Inflammatory macrophage treated with lipopolysaccharide for 1 hour (primary cell): ENCODE data around the gene RPS25.
"Not testable (repeated sequence)": the region's sequence is repeated elsewhere in the genome, so short reads cannot be mapped to it uniquely, and the experiment has no call there.

Experiments used
- DNase-seq, 2 donors: peaks; one replicate each; pipeline ENCODE4 v3.0.0-alpha.2; 2020 to 2022

RPS25 gene

DNA sequence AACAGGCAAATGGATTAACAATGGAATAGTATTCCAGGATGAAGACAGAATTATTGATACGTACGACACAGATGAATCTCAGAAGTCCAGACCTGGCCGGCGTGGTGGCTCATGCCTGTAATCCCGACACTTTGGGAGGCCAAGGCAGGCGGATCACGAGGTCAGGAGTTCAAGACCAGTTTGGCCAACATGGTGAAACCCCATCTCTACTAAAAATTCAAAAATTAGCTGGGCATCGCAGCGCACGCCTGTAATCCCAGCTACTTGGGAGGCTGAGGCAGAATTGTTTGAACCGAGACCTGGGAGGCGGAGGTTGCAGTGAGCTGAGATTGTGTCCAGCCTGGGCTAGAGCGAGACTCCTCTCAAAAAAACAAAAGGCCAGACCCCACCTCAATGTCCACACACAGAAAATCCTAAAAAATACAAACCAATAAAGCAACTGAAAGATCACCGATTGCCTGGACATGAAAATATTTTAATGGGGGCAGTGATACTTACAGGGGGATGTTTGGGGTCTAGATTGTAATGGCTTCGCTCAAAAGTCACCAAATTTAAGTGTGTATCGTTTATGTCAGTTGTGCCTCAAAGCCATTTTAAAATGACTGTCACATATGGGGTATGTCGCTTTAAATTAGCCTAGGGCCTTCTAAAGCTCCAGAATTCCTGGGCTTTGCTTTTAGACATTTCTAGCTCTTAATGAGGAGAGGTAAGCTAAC is 3.8 kb downstream of the RPS25 start:
- DNase-seq = no peak

DNA sequence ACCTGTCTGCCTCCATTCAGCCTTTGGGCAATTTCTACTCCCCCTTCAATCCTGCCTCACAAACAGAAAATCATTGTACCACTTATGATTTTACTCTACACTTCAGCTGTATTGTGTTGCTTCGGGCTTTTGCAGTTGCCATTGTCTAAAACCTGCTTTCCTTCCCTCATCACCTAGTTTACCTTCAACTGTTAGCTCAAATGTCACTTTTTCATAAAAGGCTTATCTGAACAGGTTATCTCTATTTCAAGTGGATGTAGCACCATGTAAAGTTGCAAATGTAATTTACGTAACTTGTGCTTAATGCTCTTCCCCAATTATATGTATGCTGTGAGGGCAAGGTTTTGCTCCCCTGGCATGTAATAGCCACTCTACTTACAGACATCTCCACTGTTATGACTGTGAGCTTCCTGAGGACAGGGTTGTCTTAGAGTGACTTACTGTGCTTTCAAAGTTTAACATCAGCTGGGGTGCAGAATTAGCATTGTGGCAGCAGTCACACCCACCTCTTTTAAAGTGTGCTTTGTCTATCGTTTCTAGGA is 5.4 kb downstream of the RPS25 start:
- no peak for DNase-seq

DNA sequence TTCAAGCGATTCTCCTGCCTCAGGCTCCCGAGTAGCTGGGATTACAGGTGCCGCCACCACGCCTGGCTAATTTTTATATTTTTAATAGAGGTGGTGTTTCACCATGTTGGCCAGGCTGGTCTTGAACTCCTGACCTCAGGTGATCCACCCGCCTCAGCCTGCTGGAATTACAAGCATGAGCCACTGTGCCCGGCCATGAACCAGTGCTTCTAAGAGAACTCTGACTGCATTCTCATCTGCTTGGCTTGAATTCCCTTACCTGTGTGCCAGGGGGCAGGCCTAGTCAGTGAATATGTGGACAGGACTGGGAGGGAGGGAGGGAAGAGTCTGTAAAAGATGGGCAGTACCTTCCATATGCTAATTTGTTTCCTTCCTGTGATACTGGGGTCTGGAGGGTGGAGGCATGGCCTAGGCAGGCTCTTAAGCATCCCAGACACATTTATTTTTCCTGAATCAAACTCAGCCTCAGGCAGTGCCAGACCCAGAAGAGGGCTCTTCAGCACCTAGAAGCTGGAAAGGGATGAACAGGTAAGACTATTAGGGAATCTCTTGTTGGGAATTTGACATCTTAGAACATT is 6.6 kb downstream of the RPS25 start:
- DNase-seq = no peak

DNA sequence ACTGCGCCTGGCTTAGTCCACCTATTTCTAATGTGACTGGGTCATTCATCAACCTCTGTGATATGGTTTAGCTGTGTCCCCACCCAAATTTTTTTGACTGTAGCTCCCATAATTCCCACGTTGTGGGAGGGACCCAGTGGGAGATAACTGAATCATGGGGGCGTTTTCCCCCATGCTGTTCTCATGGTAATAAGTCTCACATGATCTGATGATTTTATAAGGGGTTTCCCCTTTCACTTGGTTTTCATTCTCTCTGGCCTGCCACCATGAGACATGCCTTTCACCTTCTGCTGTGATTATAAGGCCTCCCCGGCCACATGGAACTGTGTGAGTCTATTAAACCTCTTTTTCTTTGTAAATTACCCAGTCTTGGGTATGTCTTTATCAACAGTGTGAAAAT is 11.5 kb downstream of the RPS25 start:
- peak in 1 of 2 donors; percentile 39 for DNase-seq

DNA sequence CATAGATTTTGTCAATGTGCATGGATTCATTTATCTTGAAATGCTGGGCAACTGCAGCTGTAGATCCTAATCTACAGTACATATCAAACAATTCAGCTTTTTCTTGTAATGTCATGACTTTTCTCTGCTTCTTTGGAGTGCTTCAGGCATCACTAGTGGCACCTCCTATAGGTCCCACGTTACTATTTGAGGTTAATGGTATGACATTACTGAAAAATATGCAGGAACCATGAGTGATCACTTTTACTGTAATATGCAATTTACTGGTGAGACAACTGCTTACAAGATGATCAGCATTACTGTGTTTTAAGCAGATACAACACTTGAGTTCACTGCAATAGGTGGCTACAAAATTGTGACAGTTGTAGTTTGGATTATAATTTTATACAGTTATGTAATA is 17.2 kb downstream of the RPS25 start:
- DNase-seq = no peak

DNA sequence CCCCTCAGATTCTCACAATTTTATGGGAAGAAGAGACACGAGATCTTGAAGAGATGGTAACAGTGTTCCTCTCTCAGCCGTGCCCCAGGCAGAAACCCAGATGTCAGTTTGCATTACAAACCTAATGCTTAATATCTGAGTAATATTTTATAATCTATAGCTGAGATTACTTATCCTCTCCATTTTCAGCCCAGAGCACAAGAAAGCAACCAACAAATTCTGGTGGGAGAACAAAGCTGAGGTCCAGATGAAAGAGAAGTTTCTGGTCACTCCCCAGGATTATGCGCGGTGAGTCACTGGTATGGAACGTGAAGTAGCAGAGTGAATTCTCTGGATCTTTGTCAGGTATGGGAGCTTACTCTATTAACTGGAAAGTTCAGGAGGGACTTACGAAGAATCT is 19.3 kb downstream of the RPS25 start:
- DNase-seq = no peak

DNA sequence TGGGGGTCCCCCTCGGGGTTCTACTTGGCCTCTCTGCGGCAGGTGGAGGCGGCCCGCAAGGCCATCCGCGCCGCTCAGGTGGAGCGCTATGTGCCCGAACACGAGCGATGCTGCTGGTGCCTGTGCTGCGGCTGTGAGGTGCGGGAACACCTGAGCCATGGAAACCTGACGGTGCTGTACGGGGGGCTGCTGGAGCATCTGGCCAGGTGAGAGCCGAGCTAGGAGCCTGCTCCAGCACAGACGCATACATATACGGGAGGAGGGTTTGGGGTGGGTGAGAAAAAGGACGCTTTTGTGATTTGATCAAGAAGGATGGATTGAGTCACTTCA is 19.8 kb downstream of the RPS25 start:
- DNase-seq = no peak

DNA sequence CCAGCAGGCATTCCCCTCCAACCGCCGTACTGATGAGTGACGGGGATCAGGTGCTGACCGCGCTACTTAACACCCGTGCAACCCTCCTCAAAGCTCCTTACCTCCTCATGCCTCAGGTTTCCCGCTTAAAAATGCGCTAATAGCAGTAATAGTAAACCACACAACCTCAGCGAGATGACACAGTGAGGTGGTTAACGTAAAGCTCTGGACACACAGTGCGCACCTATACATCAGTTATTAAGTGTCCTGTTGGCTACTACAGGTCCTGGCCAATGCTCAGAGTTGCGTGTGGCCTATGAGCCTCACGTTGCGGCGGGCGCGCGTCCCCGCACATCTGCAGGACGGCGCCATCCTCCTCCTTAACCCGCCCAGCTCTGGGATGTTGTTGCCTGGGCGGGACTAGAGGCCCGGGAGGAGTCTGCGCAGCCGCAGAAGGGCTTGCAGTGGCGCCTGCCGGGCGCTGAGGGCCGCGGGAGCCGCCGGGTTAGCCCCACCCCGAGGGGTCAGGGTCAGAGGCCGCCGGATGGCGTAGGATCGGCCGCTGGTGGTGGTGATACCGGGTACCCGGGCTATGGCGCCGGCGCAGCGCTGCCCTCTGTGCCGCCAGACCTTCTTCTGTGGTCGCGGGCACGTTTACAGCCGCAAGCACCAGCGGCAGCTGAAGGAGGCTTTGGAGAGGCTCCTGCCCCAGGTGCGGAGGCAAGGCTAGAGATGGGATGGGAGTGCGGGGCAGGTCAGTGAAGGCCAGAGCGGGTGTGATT is 20.3 kb downstream of the RPS25 start, which contains the start of gene CENATAC:
Gene CENATAC (plus strand): TSS at position 512 of the 761 bp plus-strand sequence. CDS start 60 bp downstream, at position 572.
- peak; percentile 94 to 98 for DNase-seq

DNA sequence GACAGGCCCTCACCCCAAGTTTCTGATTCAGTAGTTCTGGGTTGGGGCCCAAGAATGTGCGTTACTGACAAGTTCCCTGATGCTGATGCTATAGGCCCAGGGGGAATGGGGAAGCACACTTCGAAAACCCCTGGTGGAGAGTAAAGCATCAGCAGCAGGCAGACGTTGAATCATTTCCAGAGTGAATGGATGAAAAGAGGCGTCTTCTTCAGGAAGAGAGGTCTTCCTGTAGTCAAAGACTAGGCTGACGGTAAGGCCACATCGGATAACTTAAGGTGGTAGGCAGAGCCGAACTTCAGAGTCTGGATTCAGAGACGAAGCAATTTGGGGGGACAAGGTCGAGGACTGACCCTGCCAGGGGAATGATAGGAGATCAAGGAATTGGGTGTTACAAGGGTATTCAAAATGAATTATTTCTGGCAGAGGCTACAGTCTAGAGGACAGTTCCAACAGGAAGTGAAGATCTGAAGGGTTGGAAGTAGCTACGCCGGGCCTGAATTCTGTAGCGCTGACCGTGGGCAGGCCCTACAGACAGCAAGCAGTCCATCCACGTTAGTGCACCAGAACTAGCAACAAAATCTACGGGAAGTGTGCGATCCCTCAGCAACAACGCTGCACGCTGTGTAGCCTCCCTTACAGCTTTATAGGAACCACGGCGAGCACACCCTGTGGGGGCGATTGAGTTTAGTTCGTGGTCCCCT is 21.1 kb downstream of the RPS25 start:
- DNase-seq = peak; percentile 46 to 48

DNA sequence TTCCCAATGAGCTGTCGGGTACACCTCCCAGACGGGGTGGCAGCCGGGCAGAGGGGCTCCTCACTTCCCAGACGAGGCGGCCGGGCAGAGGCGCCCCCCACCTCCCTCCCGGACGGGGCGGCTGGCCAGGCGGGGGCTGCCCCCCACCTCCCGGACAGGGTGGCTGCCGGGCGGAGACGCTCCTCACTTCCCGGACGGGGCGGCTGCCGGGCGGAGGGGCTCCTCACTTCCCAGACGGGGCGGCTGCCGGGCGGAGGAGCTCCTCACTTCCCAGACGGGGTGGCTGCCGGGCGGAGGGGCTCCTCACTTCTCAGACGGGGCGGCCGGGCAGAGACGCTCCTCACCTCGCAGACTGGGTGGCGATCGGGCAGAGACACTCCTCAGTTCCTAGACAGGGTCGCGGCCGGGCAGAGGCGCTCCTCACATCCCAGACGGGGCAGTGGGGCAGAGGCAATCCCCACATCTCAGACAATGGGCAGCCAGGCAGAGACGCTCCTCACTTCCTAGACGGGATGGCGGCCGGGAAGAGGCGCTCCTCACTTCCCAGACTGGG is 26.6 kb downstream of the RPS25 start:
- not testable (repeated sequence) for DNase-seq

DNA sequence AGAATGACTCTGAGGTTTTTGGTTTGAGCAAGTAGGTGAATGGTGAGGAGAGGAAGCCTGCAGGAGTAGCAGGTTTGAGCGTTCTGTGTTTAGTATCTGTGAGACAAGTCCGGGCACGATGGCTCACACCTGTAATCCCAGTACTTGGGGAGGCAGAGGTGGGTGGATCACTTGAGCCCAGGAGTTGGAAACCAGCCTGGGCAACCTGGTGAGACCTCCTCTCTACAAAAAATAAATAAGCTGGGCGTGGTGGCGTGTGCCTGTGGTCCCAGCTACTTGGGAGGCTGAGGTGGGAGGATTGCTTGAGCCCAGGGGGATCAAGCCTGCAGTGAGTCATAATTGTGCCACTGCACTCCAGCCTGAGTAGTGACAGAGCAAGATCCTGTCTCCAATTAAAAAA is 29.9 kb downstream of the RPS25 start:
- DNase-seq = no peak

DNA sequence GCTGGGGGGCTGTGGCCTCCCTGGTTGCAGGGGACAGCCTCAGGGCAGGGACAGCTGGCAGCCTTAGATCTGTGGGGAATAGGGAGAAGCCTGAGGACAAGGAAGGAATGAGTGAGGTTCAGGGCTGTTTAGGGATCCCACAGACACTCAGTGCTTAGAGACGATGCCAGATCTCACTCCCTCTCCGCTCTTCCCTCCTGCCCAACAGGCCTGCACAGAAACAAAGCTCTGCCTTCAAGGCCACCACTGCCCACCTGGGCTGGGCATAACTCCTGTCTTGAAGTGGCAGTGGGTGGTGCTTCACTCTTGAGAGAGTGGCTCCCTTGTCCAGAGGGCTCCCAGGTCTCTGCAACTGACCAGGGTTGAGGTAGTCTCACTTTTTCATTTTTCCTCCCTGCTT is 33.3 kb downstream of the RPS25 start:
- DNase-seq = no peak

DNA sequence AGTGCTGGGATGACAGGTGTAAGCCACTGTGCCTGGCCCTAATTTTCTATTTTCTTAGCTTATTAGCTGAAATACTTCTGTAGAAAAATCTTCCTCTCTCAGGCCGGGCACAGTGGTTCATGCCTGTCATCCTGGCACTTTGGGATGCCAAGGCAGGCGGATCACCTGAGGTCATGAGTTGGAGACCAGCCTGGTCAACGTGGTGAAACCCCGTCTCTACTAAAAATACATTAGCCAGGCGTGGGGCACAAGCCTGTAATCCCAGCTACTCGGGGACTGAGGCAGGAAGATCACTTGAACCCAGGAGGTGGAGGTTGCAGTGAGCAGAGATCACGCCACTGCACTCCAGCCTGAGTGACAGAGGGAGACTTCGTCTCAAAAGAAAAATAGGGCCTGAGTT is 33.8 kb downstream of the RPS25 start:
- not testable (repeated sequence) for DNase-seq

DNA sequence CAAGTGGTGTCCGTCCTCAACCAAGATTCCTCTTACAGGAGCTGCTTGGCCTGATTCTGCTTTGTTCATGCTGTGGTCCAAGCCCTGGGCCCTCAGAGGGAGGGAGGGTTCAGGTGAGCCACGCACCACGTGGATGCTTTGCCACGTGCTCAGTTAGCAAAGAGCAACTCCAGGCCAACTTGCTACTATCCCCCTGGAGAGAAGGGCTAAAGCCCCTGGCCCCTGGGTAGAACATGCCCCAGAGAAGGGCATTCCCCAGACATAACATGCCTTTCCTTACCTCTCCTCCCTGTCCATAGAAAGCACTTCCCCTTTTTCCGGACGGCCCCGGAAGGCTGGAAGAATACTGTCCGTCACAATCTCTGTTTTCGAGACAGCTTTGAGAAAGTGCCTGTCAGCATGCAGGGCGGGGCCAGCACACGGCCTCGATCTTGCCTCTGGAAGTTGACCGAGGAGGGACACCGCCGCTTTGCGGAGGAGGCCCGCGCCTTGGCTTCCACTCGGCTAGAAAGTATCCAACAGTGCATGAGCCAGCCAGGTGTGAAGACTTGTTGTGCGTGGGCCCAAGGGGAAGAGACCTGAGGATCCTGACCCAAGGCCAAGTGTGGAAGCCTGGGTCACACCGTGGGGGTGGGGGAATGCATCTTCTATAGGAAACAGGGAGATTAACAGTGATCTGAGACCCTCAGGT is 37.8 kb downstream of the RPS25 start:
- DNase-seq = peak; percentile 35 to 47

DNA sequence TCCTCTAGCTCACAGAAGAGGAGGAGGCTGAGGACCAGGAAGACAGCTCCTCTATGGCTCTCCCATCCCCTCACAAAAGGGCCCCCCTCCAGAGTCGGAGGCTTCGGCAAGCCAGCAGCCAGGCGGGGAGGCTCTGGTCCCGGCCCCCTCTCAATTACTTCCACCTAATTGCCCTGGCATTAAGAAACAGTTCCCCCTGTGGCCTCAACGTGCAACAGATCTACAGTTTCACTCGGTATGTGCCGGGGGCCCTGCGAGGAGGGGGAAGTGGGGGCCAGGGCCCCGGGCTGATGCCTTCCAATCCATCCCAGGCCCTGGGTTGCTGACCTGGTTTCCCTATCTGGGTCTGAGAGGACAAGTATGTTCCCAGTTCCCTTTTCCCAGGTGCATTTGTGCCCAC is 38.7 kb downstream of the RPS25 start:
- DNase-seq = no peak

DNA sequence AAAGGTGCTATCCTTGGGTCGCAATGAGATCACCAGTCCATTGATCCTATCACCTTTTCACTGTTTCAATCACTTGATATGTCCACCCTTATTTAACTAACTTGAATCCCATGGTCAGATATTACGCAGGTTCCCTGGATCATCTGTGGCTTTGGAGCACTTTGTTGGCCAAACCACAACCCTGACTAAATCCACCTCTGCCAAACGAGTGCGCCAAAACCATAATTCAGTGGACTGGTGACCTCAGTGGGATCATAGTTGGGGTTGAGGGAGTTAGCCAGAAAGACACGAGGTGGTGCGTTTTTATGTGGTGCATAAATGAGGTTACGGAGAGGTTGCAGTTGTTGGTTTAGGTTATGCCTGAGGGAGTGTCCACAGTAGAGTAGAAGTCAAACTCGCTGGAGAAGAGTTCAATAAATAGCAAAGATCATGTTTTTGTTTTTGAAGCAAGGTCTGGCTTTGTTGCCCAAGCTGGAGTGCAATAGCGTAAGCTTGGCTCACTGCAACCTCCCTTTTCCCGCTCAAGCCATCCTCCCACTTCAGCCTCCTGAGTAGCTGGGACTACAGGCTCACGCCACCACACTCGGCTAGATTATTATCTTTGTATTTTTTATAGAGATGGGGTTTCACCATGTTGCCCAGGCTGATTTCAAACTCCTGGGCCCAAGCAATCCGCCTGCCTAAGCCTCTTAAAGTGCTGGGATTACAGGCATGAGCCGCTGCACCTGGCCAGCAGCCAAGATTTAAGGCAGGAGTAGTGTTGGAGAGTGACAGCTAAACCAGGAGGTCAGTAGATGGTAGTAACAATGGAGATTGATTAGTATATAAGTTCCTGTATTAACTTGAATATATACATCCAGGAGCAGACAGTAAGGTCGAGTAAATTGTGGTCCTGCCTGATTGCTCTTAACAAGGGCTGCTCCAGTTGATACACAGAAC is 42.1 kb downstream of the RPS25 start:
- no peak for DNase-seq

DNA sequence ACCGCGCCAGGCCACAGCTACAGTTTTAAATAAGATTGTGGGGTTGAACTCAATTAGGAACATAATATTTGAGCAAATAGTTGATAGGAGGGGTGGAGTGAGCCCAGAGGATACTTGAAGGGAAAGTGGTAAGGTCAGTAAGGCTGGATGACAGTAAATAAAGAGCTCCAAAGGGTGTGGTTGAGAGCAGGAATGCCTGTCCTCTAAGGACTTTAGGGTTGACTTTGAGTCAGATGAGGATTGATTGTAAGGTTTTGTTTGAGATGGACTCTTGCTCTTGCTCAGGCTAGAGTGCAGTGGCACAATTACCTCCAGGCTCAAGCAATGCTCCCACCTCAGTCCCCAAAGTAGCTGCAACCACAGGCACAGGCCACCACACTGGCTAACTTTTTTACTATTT is 44.2 kb downstream of the RPS25 start:
- no peak for DNase-seq

DNA sequence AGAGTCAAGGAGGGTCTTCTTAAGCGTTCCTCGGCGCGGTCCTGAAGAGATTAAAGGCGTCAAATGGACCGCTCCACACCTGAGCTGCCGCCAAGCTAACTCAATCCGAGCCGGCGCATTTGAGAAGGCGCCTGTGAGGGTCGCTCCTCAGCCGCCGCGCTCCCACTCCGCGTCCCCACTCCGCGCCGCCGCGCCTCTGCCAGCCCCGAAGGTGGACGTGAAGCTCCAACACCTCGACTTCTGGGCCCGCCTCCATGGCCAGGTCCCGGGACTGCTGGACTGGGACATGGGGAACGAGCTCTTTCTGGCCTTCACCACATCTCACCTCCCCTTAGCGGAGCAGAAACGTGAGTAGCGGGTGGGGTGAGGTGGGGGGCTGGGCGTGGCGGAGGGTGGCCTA is 46.5 kb downstream of the RPS25 start, which contains the start of gene FOXR1:
Gene FOXR1 (plus strand): TSS at position 116 of the 400 bp plus-strand sequence. CDS start 171 bp downstream, at position 287.
- no peak for DNase-seq

DNA sequence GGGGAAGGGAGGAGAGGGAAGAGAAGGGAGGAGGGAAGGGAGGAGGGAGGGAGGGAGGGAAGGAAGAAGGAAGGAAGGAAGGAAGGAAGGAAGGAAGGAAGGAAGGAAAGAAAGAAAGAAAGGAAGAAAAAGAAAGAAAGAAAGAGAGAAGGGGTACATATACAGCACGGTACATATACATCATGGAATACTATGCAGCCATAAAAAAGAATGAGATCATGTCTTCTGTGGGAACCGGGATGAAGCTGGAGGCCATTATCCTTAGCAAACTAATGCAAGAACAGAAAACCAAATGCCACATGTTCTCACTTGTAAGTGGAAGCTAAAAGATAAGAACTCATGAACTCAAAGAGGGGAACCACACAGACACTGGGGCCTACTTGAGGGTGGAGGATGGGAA is 48.6 kb downstream of the RPS25 start:
- not testable (repeated sequence) for DNase-seq
